Measurements from ENCODE around the gene AFAP1.

Gene AFAP1

DNA sequence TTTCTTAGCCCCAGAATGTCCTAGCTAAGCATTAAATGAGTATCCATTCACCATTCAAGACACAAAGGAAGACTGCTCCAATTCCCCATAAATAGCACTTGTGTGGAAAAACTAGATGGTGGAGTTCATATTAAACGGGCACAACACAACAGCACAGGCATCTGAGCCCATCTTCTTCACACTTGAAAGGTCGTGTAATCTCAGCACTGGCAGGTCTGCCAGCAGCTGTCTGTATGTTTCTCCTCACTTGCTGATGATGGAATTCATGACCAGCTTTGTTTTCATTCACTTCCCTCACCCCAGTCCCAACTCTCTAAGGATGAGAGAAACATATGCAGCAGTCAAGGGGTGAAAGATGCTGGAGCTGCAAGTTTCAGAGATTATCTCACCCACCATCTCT is 148.7 kb downstream of the AFAP1 start:
- H3K27me3 Mint-ChIP-seq = no peaks in the 10 kb centered on the region
- ATAC-seq (no peak), DNase-seq (no peak)
- H3K4me3 Mint-ChIP-seq = no peak overlapping the region
- H3K9me3 Mint-ChIP-seq = no peaks in the 10 kb centered on the region
- H3K4me1 Mint-ChIP-seq = no peaks in the 10 kb centered on the region
- H3K27ac Mint-ChIP-seq = peak overlapping the region in 1 of 2 donors; percentile 27

DNA sequence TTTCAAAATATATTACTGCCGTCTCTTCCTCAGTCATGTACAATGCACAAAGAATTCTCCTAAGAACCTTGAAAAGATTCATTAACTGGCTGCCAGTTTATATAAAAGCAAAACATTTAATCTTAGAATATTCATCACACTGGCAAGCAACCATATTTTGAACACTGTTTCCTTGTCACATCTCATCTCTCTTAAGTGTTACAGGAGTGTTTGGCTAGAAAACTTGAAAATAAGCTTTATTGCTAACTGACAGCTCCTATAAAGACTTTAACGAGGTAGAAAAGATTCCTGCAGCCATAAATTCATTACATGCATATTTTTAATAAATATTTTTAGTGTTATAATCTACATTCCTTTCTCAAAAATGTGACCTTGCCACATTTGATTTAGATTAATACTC is 149.6 kb downstream of the AFAP1 start:
- H3K9me3 Mint-ChIP-seq = no peaks in the 10 kb centered on the region
- H3K27me3 Mint-ChIP-seq = no peaks in the 10 kb centered on the region
- DNase-seq (no peak), ATAC-seq (no peak)
- no peaks in the 10 kb centered on the region for H3K4me1 Mint-ChIP-seq
- no peak overlapping the region for H3K27ac Mint-ChIP-seq
- H3K4me3 Mint-ChIP-seq = no peak overlapping the region

- no peak overlapping the region for H3K27ac Mint-ChIP-seq
- no peak for DNase-seq
- H3K9me3 Mint-ChIP-seq = no peaks in the 10 kb centered on the region
- ATAC-seq = no peak
- no peak overlapping the region for H3K4me3 Mint-ChIP-seq
- H3K27me3 Mint-ChIP-seq = no peaks in the 10 kb centered on the region
- H3K4me1 Mint-ChIP-seq = no peaks in the 10 kb centered on the region
Measured at GRCh38 chr4:7788694-7789425, 150.8 kb downstream of the AFAP1 start.

DNA sequence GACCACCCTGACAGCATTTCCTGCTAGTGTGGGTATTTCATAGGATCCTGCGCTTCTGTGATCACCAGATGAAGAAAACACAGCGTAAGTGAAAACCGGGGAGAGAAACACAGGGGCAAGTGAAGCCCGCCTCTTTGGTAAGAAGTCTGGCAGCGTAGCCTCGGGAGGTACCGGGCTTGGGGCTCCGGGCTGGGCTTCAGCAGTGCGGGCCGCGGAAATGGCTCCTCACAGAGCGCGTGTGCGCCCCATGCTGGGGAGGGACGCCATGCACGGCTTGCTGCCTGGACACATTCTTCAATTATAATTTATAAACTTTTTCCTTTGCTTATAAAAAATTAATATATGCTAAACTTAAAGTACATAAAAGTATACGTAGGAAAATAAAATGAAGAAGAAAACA is 151.5 kb downstream of the AFAP1 start:
- H3K4me3 Mint-ChIP-seq = no peak overlapping the region
- no peaks in the 10 kb centered on the region for H3K27me3 Mint-ChIP-seq
- DNase-seq = no peak
- no peak for ATAC-seq
- no peaks in the 10 kb centered on the region for H3K4me1 Mint-ChIP-seq
- H3K9me3 Mint-ChIP-seq = no peaks in the 10 kb centered on the region
- no peak overlapping the region for H3K27ac Mint-ChIP-seq

DNA sequence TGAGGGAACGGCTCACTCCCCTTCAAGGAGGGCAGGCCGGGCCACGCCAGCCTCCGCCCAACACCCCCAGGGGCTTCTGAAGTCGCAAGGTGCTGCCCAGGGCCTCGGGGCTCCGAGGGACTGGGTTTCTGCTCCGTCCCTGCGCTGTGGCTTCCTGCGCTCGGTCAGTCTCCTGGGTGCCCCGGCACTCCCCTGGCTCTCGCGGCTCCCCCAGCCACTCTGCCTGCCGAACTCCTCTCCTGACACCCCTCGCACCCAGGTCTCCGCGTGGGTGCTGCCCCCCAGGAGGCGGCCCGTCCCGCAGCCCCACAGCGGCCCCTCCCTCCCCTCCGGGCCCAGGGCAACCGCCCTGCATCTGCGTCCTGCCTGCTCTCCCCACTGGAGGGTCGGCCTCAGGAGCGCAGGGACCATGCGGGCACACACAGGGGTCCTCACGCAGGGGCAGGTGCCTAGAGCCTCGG is 151.9 kb downstream of the AFAP1 start:
- H3K4me1 Mint-ChIP-seq = no peaks in the 10 kb centered on the region
- H3K4me3 Mint-ChIP-seq = no peak overlapping the region
- DNase-seq = no peak
- H3K27me3 Mint-ChIP-seq = no peaks in the 10 kb centered on the region
- no peak overlapping the region for H3K27ac Mint-ChIP-seq
- no peaks in the 10 kb centered on the region for H3K9me3 Mint-ChIP-seq
- ATAC-seq = peak; percentile 58

- H3K4me1 Mint-ChIP-seq = peaks cover 3% of the 10 kb centered on the region
- H3K4me3 Mint-ChIP-seq = no peak overlapping the region
- H3K27me3 Mint-ChIP-seq = no peaks in the 10 kb centered on the region
Measured at GRCh38 chr4:7787067-7787466, 152.6 kb downstream of the AFAP1 start.

DNA sequence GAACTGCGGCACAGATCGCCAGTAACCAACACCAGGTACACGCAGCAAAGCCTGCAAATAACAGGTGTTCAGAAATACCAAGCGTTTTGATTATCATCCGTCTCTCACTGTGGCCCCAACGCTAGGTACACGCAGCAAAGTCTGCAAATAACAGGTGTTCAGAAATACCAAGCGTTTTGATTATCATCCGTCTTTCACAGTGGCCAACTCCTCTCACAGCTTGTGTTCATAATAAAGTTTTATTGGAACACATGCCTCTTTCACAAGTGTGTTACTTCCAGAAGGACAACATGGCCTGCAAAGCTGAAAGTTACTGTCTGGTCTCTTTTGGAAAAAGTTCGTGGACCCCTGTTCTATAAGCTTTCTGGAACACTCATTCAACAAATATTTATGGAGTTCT is 153.1 kb downstream of the AFAP1 start:
- no peak overlapping the region for H3K27ac Mint-ChIP-seq
- H3K27me3 Mint-ChIP-seq = no peaks in the 10 kb centered on the region
- ATAC-seq (no peak), DNase-seq (no peak)
- H3K4me1 Mint-ChIP-seq = peaks cover 8% of the 10 kb centered on the region
- H3K9me3 Mint-ChIP-seq = no peaks in the 10 kb centered on the region
- H3K4me3 Mint-ChIP-seq = no peak overlapping the region

More at GRCh38 chr4:7787067-7787466, 152.6 kb downstream of the AFAP1 start:
- ATAC-seq (no peak), DNase-seq (no peak)
- H3K27ac Mint-ChIP-seq = no peak overlapping the region
- no peaks in the 10 kb centered on the region for H3K9me3 Mint-ChIP-seq

DNA sequence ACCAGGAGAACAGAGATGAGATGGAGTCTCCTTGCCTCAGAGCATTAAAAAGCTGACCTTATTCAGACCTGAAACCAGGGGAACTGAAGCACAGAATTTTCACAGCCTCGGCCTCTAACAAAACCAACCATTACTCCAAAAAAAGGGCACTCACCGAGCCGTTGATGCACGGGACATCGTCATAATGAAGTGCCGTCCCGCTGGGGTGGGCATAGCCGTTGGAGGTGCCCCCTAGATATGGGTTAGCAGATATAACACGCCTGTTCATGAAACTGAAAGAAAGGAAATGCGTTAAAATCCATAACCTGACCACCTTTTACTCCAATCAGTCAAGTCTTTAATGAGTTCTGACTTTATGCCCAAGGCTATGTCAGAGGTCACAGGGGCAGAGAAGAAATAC is 153.6 kb downstream of the AFAP1 start:
- Mint-ChIP-seq H3K27ac (no peak overlapping the region), H3K27me3 (no peaks in the 10 kb centered on the region), H3K4me3 (no peak overlapping the region), H3K4me1 (peaks cover 13% of the 10 kb centered on the region), H3K9me3 (no peaks in the 10 kb centered on the region)
- DNase-seq (no peak), ATAC-seq (no peak)

DNA sequence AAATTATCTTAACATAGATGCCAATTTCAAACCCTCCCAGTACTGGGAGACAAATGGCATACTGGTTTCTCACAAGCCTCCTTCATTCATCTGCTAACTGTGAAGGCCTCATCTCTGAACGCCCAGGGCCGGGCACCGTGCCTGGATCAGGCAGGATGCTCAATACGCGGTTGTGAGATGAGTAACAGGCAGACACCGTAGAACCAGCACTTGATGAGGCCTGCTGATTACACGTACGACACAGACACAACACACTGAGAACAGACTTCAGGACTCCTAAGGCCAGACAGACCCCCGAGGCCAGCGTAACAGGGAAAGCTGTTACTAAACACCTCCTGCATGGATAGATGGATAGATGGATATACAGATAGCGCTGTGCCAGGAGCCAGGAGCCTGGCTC is 154.6 kb downstream of the AFAP1 start:
- no peak for ATAC-seq
- no peak for DNase-seq
- H3K27me3 Mint-ChIP-seq = no peaks in the 10 kb centered on the region
- no peak overlapping the region for H3K4me3 Mint-ChIP-seq
- H3K9me3 Mint-ChIP-seq = no peaks in the 10 kb centered on the region
- peaks cover 19% of the 10 kb centered on the region for H3K4me1 Mint-ChIP-seq
- peak overlapping the region in 1 of 2 donors; percentile 29 for H3K27ac Mint-ChIP-seq

DNA sequence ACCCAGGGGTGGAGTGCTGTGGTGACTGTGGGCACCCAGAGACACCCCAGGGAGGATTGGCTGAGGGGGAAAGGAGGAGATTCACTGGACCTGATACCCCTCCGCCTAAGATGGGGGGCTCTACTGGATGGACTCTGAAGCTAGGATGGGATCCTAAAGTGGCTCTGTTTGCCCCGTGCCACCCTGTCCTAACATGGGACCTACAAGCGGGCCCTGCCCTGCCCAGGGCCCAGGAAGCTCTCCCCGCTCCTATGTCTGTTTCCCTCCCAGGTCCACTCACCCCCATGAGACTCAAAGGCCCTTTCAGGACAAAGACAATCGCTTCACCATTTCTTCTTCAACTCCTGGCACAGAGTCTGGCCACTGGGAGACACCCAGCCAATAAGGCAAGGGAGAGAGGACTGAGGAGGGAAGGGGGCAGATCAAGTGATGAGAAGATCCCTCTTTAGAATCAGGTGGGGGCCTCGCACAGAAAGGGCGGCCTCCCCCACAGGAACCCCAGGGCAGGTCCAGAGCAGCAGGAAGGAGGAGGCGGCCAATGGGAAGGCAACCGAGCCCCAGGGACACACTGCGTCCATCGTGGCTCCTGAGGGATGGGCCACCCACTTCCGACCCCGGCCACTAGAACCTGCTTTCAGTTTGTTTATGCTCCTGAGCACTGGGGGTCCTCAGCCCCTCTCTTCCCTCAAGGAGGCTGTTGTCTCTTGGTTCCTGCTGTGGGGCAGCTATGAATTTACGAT is 155.4 kb downstream of the AFAP1 start:
- ATAC-seq (no peak), DNase-seq (no peak)
- H3K27ac Mint-ChIP-seq = peak overlapping the region in 1 of 2 donors; percentile 34
- peaks cover 25% of the 10 kb centered on the region for H3K4me1 Mint-ChIP-seq
- no peaks in the 10 kb centered on the region for H3K27me3 Mint-ChIP-seq
- no peak overlapping the region for H3K4me3 Mint-ChIP-seq
- H3K9me3 Mint-ChIP-seq = no peaks in the 10 kb centered on the region

DNA sequence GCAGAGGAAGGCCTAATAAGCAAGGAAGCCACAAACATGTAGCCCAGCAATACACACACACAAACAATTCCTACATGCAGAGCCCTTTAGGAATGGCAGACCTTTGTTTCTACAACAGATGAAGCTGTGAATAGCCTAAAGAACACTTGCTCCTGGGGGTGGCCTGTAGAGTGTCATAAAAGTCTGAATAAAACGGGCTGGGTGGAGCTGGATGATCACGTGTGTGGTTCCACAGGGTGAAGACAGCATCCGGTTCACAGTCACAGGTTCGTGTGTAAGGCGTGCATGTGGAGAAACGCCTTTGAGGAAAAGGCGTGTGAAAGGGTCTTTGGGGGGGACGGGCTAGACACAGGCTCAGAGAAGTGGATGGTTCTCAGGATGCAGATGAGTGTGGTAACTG is 156.1 kb downstream of the AFAP1 start:
- peak overlapping the region in 1 of 2 donors; percentile 34 for H3K27ac Mint-ChIP-seq
- no peak for ATAC-seq

DNA sequence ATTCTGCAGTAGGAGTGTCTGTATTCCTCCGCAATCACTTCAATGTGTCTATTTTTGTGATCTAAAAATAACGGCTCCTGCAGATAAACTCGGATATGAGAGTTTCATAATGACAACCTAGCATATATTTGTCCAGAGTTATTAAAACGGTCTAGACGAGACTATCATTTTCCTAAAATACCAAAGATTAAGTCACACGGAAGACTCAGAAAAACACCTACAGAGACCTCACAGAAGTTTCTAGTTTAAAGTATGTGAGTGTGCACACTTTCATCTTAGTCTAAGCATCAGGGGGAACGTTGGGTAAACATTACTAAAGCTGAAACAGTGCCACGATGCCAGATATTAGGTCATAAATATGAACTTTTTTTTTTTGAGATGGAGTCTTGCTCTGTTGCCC is 156.9 kb downstream of the AFAP1 start:
- Mint-ChIP-seq H3K4me3 (no peak overlapping the region), H3K4me1 (peaks cover 32% of the 10 kb centered on the region), H3K9me3 (no peaks in the 10 kb centered on the region), H3K27ac (no peak overlapping the region), H3K27me3 (no peaks in the 10 kb centered on the region)
- ATAC-seq = no peak
- no peak for DNase-seq

More for the DNA sequence above, 156.1 kb downstream of the AFAP1 start:
- peaks cover 32% of the 10 kb centered on the region for H3K4me1 Mint-ChIP-seq
- no peak for DNase-seq
- H3K9me3 Mint-ChIP-seq = no peaks in the 10 kb centered on the region
- H3K27me3 Mint-ChIP-seq = no peaks in the 10 kb centered on the region
- H3K4me3 Mint-ChIP-seq = no peak overlapping the region

- peaks cover 32% of the 10 kb centered on the region for H3K4me1 Mint-ChIP-seq
- H3K27me3 Mint-ChIP-seq = no peaks in the 10 kb centered on the region
- H3K27ac Mint-ChIP-seq = no peak overlapping the region
- H3K9me3 Mint-ChIP-seq = no peaks in the 10 kb centered on the region
- H3K4me3 Mint-ChIP-seq = no peak overlapping the region
- ATAC-seq (no peak), DNase-seq (no peak)
Measured at GRCh38 chr4:7781993-7782392, 157.7 kb downstream of the AFAP1 start.

DNA sequence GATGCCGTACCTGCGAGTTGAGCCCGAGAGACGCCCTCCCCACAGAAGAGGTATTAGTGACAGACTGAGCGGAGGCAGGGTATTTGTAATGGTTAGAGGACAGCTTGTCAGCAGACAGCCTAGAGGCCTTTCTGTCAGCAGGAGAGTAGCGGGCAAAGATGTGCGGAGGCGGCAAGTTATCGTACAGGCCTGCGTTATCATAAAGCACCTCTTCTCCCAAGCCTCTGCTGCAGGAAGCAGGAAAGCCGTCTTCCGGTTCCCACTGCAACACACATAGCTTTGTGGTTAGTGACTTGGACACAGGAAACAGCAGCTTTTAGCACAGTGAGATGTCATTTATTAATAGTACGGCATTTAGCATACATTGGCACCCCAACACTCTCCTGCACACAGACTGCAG is 158.3 kb downstream of the AFAP1 start:
- Mint-ChIP-seq H3K27ac (peak overlapping the region; percentile 38 to 89), H3K9me3 (no peaks in the 10 kb centered on the region), H3K27me3 (no peaks in the 10 kb centered on the region), H3K4me1 (peaks cover 32% of the 10 kb centered on the region), H3K4me3 (no peak overlapping the region)
- DNase-seq (no peak), ATAC-seq (peak; percentile 31)

GRCh38 chr4:7780751-7781348 is 158.8 kb downstream of the AFAP1 start:
- no peak for ATAC-seq
- H3K27me3 Mint-ChIP-seq = no peaks in the 10 kb centered on the region

GRCh38 chr4:7779432-7779768 is 160.3 kb downstream of the AFAP1 start:
- H3K9me3 Mint-ChIP-seq = no peaks in the 10 kb centered on the region
- no peaks in the 10 kb centered on the region for H3K27me3 Mint-ChIP-seq
- ATAC-seq (no peak), DNase-seq (no peak)
- peaks cover 32% of the 10 kb centered on the region for H3K4me1 Mint-ChIP-seq
- H3K27ac Mint-ChIP-seq = no peak overlapping the region
- no peak overlapping the region for H3K4me3 Mint-ChIP-seq

More at GRCh38 chr4:7780751-7781348, 158.8 kb downstream of the AFAP1 start:
- no peaks in the 10 kb centered on the region for H3K9me3 Mint-ChIP-seq
- no peak overlapping the region for H3K4me3 Mint-ChIP-seq
- peak overlapping the region in 1 of 2 donors; percentile 38 for H3K27ac Mint-ChIP-seq
- no peak for DNase-seq
- H3K4me1 Mint-ChIP-seq = peaks cover 32% of the 10 kb centered on the region
